GM12872 (cell line): ENCODE results near the gene MPP3.

Source experiments
- CTCF ChIP-seq: IDR thresholded peaks from 3 replicates; pipeline ENCODE4 v1.5.1; 2011; ENCODE audit warnings: low read depth, mild to moderate bottlenecking, low read length, moderate library complexity; ENCODE audit not compliant: insufficient read depth

Gene MPP3

GRCh38 chr17:43770957-43771356, 62.0 kb downstream of the MPP3 start:
- no peak for TF ChIP-seq CTCF

- TF ChIP-seq CTCF: no peak
These were observed 63.1 kb downstream of the MPP3 start for GRCh38 chr17:43769859-43770258.

- TF ChIP-seq CTCF: no peak
These were observed 63.5 kb downstream of the MPP3 start for GRCh38 chr17:43769426-43769825.

- no peak for TF ChIP-seq CTCF
These were observed 64.0 kb downstream of the MPP3 start for GRCh38 chr17:43768943-43769342.

DNA sequence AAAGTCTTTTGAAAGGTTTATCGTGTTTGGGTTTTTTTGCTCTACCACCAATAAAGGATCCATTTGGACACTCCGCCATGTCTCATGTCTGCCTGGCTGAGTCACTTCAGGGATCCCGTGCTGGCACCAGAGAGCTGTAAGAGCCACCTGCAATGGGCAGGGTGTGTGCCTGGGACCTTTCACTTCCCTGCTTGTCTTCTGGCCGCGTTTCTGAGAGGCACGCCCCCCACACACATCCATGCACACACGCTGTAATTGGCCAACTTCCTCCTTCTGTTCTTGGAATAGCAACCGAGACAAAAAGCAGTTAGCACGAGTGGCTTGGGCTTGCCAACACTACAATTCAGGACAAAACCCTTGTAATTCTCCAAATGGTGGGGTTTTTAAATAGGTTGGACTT, 64.6 kb downstream of the MPP3 start:
- TF ChIP-seq CTCF: no peak

GRCh38 chr17:43767713-43768059, 65.3 kb downstream of the MPP3 start:
- TF ChIP-seq CTCF: no peak

DNA sequence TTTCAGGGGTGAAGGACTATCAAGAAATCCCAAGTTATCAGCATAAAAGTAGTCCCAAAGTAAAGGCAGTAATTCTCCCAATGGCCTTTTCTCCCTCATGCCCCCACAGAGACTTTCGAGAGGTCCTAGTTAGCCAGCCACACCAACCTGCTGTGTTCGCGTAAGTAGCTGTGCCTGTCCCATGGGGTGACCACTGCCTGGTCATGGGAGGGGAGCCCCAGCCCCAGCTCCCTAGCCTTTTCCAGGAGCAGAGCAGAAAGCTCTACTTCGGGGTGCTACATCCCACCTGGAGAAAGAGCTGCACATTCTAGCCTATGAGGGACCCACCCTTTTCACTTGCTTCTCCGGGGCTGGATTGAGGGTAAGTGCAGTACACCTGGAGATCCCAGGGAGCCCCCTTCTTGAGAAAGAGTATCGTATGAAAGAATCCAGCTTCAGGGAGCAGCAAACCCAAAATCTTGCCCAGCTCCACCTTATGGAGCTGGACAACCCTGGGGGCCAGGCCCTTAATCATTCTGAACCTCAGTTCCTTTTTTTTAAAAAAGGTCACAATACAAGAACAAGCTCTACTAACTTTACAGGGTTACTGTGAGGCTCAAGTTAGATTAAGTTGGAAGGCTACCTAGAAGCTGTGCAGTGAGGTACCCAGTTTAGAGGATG, 65.8 kb downstream of the MPP3 start:
- TF ChIP-seq CTCF: no peak
